Activated T-cell treated with anti-CD3 and anti-CD28 coated beads, Interleukin-2, amount 50 U/mL, for 24 hours (primary cell): ENCODE measurements around the gene PYDC1.
A peak's percentile ranks its signal among the peaks of the same experiment; 100 is the strongest.
"Not testable (repeated sequence)": the region's sequence is repeated elsewhere in the genome, so short reads cannot be mapped to it uniquely, and the experiment has no call there.

ENCODE experiments used
- DNase-seq: peaks from one replicate; pipeline ENCODE4 v3.0.0-alpha.2; 2020
- H3K27ac Mint-ChIP-seq: 2 replicates; pipeline ENCODE4 v1.8.0; 2020; ENCODE audit warnings: mild to moderate bottlenecking, mixed read lengths
- H3K27me3 Mint-ChIP-seq: 2 replicates; pipeline ENCODE4 v1.8.0; 2020; ENCODE audit warnings: mixed read lengths
- H3K36me3 Mint-ChIP-seq: 2 replicates; pipeline ENCODE4 v1.8.0; 2020; ENCODE audit warnings: low read depth, mixed read lengths
- H3K4me1 Mint-ChIP-seq: 2 replicates; pipeline ENCODE4 v1.8.0; 2020; ENCODE audit warnings: low read depth, mixed read lengths
- H3K4me3 Mint-ChIP-seq: 2 replicates; pipeline ENCODE4 v1.8.0; 2020; ENCODE audit warnings: mild to moderate bottlenecking, moderate library complexity, mixed read lengths
- H3K9me3 Mint-ChIP-seq: 2 replicates; pipeline ENCODE4 v1.8.0; 2020; ENCODE audit warnings: mixed read lengths

PYDC1 gene

DNA sequence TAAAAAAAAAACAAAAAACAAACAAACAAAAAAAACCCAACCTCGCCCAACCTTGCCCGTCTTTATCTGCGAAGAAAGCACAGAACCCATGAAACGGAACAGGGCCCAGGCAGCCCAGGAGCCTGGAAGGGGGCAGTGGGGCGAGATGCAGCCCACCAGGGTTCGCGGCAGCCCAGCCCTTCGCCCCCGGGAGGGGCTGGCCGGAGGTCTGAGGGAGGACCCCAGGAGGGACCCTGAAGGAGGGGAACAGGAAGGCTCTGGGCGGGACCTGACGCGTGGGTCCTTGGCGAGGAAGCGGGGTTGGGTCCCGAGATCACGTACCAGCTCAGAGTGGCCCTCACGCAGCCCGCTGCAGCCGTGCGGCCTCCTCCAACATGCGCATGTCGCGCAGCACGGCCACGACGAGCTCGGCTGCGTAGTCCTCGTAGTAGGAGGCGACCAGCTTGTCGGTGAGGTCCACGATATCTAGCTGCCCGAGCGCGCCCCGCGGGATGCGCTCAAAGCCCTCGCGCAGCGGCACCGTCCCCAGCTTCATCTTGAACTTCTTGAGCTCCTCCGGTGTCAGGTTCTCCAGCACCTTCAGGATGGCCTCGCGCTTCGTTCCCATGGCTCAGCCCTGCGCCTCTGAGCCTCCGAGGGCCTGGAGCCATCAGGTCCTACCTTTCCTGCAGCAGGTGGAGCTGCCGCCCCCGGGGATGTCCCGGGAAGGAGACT, at the start of gene PYDC1:
Gene PYDC1 (minus strand): TSS at position 714 of the 714 bp plus-strand sequence. CDS start 107 bp downstream, at position 607.
- H3K27me3 Mint-ChIP-seq: peaks cover 69% of the 10 kb centered on the region
- peak within 1 kb of the TSS; percentile 63 for H3K4me3 Mint-ChIP-seq
- H3K36me3 Mint-ChIP-seq: no peaks in the 10 kb centered on the region
- H3K9me3 Mint-ChIP-seq: no peaks in the 10 kb centered on the region
- peak; percentile 47 for DNase-seq
- H3K4me1 Mint-ChIP-seq: peaks cover 22% of the 10 kb centered on the region
- H3K27ac Mint-ChIP-seq: no peak within 1 kb of the TSS

GRCh38 chr16:31265329-31266245, 48.7 kb upstream of the PYDC1 start:
- Mint-ChIP-seq H3K4me1 (peaks cover 40% of the 10 kb centered on the region), H3K4me3 (peak overlapping the region; percentile 49), H3K27me3 (no peaks in the 10 kb centered on the region), H3K9me3 (no peaks in the 10 kb centered on the region), H3K36me3 (no peaks in the 10 kb centered on the region), H3K27ac (peak overlapping the region; percentile 91)
- DNase-seq: peak; percentile 80

DNA sequence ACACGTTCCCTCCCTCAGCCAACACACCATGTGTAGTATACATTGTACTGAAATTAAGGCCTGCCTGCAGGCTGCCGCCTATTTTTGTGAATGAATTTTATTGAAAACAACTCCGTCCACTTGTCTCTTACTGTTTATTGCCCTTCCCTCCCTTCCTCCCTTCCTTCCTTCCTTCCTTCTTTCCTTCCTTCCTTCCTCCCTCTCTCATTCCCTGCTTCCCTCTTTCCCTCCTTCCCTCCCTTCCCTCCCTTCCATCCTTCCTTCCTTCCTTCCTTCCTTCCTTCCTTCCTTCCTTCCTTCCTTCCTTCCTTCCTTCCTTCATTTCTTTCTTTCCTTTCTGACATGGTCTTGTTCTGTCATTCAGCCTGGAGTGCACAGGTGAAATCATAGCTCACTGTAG, 45.1 kb upstream of the PYDC1 start:
- no peak overlapping the region for H3K27ac Mint-ChIP-seq
- H3K4me1 Mint-ChIP-seq: peaks cover 34% of the 10 kb centered on the region
- no peaks in the 10 kb centered on the region for H3K36me3 Mint-ChIP-seq
- no peak overlapping the region for H3K4me3 Mint-ChIP-seq
- DNase-seq: no peak
- no peaks in the 10 kb centered on the region for H3K9me3 Mint-ChIP-seq
- no peaks in the 10 kb centered on the region for H3K27me3 Mint-ChIP-seq

- peak; percentile 27 for DNase-seq
- Mint-ChIP-seq H3K4me3 (peak overlapping the region; percentile 1), H3K27ac (no peak overlapping the region), H3K27me3 (peaks cover 3% of the 10 kb centered on the region), H3K9me3 (no peaks in the 10 kb centered on the region), H3K4me1 (peaks cover 19% of the 10 kb centered on the region), H3K36me3 (no peaks in the 10 kb centered on the region)
These were observed 43.4 kb upstream of the PYDC1 start for GRCh38 chr16:31260136-31260931.

GRCh38 chr16:31258366-31258765, 41.4 kb upstream of the PYDC1 start:
- H3K4me1 Mint-ChIP-seq: peaks cover 21% of the 10 kb centered on the region
- no peak overlapping the region for H3K27ac Mint-ChIP-seq
- no peaks in the 10 kb centered on the region for H3K36me3 Mint-ChIP-seq
- no peak for DNase-seq
- no peak overlapping the region for H3K4me3 Mint-ChIP-seq
- peaks cover 3% of the 10 kb centered on the region for H3K27me3 Mint-ChIP-seq
- no peaks in the 10 kb centered on the region for H3K9me3 Mint-ChIP-seq

DNA sequence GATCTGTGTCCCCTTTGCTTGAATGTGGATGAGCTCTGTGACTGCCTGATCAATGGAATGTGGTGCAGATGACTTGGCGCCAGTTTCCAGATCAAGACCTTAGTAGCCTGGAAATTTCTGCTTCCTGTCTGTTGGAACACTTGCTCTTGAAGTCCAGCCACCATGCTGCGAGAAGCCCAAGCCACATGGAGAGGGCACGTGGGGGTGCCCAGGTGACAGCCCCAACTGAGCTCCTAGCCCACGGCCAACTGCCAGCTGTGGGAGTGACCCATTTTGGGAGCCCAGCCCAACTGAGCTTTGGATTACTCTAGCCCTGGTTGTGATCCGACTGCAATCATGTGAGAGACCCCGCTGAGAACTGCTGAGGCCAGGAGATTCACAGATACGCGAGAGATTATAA, 39.5 kb upstream of the PYDC1 start:
- Mint-ChIP-seq H3K9me3 (no peaks in the 10 kb centered on the region), H3K36me3 (no peaks in the 10 kb centered on the region), H3K27ac (no peak overlapping the region), H3K4me3 (no peak overlapping the region), H3K4me1 (peaks cover 24% of the 10 kb centered on the region), H3K27me3 (peaks cover 3% of the 10 kb centered on the region)
- DNase-seq: no peak

DNA sequence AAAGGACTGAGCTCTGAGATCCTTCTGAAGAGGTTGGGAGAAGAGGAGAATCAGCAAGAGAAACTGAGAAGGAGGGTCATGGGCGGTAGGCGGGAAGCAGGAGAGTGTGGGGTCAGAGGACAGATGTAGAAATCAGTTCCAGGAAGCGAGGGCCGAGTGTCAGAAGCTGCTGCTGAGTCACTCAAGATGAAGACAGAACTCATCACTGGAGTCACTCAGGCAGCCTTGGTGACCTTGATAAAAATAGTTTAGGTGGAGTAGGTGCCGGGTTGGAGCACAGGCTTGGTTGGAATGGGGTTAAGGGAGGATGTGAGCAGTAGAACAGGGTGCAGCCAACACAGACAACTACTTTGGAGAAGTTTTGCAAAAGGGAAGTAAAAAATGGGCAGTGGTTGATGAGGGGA, 36.7 kb upstream of the PYDC1 start:
- no peak for DNase-seq

GRCh38 chr16:31251435-31251834, 34.5 kb upstream of the PYDC1 start:
- H3K9me3 Mint-ChIP-seq: no peaks in the 10 kb centered on the region
- H3K27ac Mint-ChIP-seq: no peak overlapping the region
- no peak for DNase-seq
- H3K4me1 Mint-ChIP-seq: peaks cover 29% of the 10 kb centered on the region
- no peaks in the 10 kb centered on the region for H3K36me3 Mint-ChIP-seq
- peaks cover 3% of the 10 kb centered on the region for H3K27me3 Mint-ChIP-seq
- H3K4me3 Mint-ChIP-seq: no peak overlapping the region

More for the DNA sequence above, 36.7 kb upstream of the PYDC1 start:
- H3K27me3 Mint-ChIP-seq: peaks cover 3% of the 10 kb centered on the region
- peak overlapping the region; percentile 34 for H3K4me3 Mint-ChIP-seq
- H3K9me3 Mint-ChIP-seq: no peaks in the 10 kb centered on the region
- H3K36me3 Mint-ChIP-seq: no peaks in the 10 kb centered on the region
- H3K4me1 Mint-ChIP-seq: peaks cover 29% of the 10 kb centered on the region
- H3K27ac Mint-ChIP-seq: peak overlapping the region; percentile 81

- Mint-ChIP-seq H3K4me1 (peaks cover 29% of the 10 kb centered on the region), H3K27ac (no peak overlapping the region), H3K36me3 (no peaks in the 10 kb centered on the region), H3K27me3 (peaks cover 3% of the 10 kb centered on the region), H3K9me3 (no peaks in the 10 kb centered on the region), H3K4me3 (no peak overlapping the region)
- no peak for DNase-seq
These were observed 33.9 kb upstream of the PYDC1 start for GRCh38 chr16:31250782-31251384.

DNA sequence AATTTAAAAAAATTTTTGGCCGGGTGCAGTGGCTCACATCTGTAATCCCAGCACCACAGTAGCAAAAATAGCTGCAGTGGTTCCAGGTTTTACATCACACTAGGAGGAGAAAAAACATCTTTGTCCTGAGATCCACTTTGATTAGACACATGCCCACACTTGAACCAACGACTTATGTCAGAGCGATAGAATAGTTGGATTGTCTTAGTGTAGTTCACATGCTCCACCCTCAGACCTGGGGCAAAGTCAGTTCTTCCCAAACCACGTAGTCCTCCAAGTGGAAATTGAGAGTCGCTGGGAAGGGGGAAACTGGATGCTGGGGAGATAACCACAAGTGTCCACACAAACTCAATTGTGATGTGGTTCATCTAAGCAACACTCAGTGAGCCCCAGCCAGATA, 31.4 kb upstream of the PYDC1 start:
- H3K27ac Mint-ChIP-seq: no peak overlapping the region
- no peak overlapping the region for H3K4me3 Mint-ChIP-seq
- H3K9me3 Mint-ChIP-seq: no peaks in the 10 kb centered on the region
- DNase-seq: no peak
- no peaks in the 10 kb centered on the region for H3K27me3 Mint-ChIP-seq
- H3K36me3 Mint-ChIP-seq: no peaks in the 10 kb centered on the region
- peaks cover 20% of the 10 kb centered on the region for H3K4me1 Mint-ChIP-seq

- Mint-ChIP-seq H3K36me3 (no peaks in the 10 kb centered on the region), H3K27ac (no peak overlapping the region), H3K27me3 (no peaks in the 10 kb centered on the region), H3K4me3 (no peak overlapping the region), H3K9me3 (no peaks in the 10 kb centered on the region), H3K4me1 (peaks cover 12% of the 10 kb centered on the region)
- DNase-seq: no peak
These were observed 29.4 kb upstream of the PYDC1 start for GRCh38 chr16:31246296-31246695.

DNA sequence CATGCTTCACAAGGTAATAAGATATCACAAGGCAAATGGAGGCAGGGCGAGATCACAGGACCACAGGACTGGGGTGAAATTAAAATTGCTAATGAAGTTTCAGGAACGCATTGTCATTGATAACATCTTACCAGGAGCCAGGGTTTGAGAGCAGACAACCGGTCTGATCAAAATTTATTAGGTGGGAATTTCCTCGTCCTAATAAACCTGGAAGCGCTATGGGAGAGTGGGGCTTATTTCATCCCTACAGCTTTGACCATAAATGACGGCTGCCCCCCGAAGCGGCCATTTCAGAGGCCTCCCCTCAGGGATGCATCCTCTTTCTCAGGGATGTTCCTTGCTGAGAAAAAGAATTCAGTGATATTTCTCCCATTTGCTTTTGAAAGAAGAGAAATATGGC, 28.7 kb upstream of the PYDC1 start:
- not testable (repeated sequence) for H3K4me1 Mint-ChIP-seq, H3K36me3 Mint-ChIP-seq, H3K4me3 Mint-ChIP-seq, H3K27ac Mint-ChIP-seq, DNase-seq, H3K27me3 Mint-ChIP-seq, H3K9me3 Mint-ChIP-seq

- Mint-ChIP-seq H3K9me3 (no peaks in the 10 kb centered on the region), H3K36me3 (no peaks in the 10 kb centered on the region), H3K27me3 (no peaks in the 10 kb centered on the region), H3K27ac (no peak overlapping the region), H3K4me3 (no peak overlapping the region), H3K4me1 (no peaks in the 10 kb centered on the region)
- DNase-seq: no peak
These were observed 27.1 kb upstream of the PYDC1 start for GRCh38 chr16:31243734-31244670.
